ENCODE measurements around the gene DNAJB1.
"Not testable (repeated sequence)": the region's sequence is repeated elsewhere in the genome, so short reads cannot be mapped to it uniquely, and the experiment has no call there.

DNAJB1 gene

DNA sequence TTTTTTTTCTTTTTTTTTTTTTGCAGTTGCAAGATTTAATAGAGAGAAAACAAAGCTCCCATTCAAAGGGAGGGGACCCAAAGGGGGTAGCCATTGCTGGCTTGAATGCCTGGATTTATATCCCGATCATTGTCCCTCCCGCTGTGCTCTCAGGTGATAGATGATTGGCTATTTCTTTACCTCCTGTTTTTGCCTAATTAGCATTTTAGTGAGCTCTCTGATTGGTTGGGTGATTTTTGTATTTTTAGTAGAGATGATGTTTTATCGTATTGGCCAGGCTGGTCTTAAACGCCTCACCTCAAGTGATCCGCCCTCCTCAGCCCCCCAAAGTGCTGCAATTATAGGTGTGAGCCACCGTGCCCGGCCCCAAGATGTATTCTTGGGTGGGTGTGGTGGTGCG, 13.6 kb downstream of the DNAJB1 start:
- DNase-seq; in situ Hi-C loops (cut with HindIII; ENCODE audit: low pct_ligation_motif_present, low pct_unique_long_range_greater_than_20kb, low sequenced_read_pairs): not testable (repeated sequence)

DNA sequence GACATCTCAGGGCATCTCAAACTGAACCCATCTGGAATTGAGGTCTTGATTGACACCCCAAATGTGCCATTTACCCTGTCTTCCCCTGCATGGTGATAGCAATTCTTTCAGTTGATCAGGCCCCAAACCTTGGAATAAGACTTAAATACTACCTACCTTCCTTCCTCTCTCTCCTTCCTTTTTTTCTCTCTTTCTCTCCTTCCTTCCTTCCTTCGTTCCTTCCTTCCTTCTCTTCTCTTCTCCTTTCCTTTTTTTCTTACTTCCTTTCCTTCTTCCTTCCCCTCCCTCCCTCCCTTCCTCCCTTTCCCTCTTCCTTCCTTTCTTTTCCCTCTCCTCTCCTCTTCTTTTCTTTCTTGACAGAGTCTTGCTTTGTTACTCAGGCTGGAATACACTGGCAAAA, 14.9 kb downstream of the DNAJB1 start:
- no peak for DNase-seq

DNA sequence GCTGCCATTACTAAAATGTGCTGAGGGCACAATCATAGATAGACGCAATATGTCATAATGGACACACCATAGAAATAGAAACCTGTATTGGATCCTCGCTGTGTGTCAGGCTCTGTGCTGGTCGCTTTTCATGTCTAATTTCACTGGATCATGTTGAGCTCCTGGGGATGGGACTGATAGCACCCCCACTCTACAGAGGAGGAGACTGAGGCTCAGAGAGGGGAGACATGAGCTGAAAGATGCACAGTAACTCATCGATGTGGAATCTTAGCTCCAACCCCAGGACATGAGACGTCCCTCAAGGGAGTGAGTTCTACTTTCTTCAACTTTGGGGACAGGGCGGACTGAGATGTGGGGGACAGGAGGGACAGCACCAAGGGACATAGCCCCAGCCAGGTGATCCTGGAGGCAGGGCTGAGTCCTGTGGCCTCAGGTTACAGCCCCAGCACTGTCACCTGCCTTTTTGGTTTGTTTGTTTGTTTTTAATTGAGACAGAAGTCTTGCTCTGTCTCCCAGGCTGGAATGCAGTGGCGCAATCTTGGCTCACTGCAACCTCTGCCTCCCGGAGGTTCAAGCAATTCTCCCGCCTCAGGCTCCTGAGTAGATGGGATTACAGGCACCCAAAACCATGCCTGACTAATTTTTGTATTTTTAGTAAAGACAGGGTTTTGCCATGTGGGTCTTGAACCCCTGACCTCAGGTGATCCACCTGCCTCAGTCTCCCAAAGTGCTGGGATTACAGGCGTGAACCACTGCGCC, 15.7 kb downstream of the DNAJB1 start:
- DNase-seq: no peak
- in situ Hi-C loops (cut with HindIII; ENCODE audit: low pct_ligation_motif_present, low pct_unique_long_range_greater_than_20kb, low sequenced_read_pairs): no loop called here

More for the DNA sequence above, 14.9 kb downstream of the DNAJB1 start:
- in situ Hi-C loops (cut with HindIII; ENCODE audit: low pct_ligation_motif_present, low pct_unique_long_range_greater_than_20kb, low sequenced_read_pairs): no loop called here

DNA sequence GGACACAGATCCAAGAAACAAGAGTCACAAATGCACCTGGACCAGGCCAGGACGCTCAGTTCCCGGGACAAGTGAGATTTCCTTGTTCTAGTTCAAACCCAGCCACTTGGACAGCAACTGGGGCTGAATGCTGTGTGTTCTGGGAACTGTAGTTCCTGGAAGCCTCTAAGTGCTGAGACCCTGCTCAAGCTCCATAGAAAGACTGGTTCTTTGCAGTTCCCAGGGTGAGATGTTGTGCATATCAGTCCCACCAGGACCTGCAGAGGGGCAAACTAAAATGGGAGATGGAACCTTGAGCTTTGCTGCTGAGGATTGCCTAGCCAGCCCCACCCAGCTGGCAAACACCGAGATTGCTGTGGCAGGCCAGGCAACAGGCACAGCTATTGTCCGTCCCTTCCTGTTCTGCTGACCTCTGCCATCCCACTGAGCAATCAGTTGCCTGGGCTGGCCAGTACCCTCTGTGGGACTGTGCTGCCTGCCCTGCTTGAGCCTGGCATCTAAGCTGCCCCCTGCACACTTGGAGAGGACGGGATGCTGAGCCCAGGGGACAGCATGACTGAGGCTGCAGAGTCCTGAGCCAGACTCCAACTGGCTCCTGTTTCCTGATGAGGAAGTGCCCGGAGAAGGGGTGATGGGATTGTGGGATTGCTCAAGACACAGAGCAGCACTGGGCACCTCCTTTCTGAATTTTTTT, 20.8 kb downstream of the DNAJB1 start:
- in situ Hi-C loops (cut with HindIII; ENCODE audit: low pct_ligation_motif_present, low pct_unique_long_range_greater_than_20kb, low sequenced_read_pairs): no loop called here
- DNase-seq: no peak

DNA sequence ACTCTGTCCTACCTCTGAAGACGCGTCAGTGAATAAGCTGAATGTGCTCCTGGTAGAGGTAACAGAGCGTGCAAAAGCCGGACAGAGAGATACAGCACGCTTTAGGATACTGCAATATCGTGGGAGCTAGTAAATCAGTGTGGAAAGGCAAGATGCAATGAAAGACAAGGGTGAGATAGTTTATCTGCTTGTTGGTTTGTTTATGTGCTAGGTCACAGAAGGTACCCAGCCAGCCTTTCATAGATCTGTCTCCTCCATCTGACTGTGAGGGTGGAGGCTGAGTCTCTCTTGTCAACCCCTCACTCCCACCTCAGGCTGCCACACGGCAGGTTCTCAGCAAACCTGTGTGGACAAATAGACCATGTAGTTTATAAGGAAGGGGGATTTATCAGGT, 21.4 kb downstream of the DNAJB1 start:
- DNase-seq: peak; percentile 59
- in situ Hi-C loops (cut with HindIII; ENCODE audit: low pct_ligation_motif_present, low pct_unique_long_range_greater_than_20kb, low sequenced_read_pairs): no loop called here

DNA sequence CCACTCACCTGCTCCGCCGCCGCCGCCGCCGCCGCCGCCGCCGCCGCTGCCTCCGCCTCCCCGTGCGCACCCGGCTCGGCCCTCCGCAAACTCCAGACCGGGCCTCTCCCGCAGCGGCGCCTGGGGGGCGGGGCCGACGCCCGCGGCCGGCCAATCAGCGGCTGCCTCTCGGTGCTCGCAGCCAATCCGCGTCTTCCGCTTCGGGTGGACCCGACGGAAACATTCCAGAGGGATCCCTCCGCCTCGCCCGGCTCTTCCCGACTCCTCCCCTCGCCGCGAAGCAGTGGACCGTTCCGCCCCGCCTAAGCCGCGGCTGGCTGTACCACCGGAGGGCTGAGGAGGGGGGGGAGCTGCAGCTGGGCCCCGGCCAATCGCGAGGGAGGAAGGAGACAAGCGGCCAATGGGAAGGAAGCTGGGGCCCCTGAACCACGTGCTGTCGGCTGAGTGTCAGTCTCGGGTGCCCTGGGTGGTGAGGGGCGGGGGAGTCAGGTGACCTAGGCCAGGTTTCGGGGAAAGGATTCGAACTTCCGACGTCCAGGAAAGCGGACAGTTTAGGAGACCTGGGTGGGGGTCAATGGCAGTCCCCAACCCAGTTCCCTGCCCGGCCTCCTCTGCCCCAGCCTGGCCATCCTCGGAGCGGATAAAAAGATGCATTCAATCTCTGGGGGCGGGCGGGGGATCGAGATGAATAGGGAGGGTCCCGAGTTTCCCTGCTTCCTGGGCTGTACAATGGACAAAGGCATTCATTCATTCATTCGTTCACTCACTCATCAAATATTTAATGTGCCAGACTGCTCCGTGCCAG, 22.0 kb downstream of the DNAJB1 start, which contains the start of gene GIPC1:
TSS of gene GIPC1 (minus strand) at position 99 of the 805 bp plus-strand sequence. CDS start 13,151 bp downstream, outside the sequence.
- in situ Hi-C loops (cut with HindIII; ENCODE audit: low pct_ligation_motif_present, low pct_unique_long_range_greater_than_20kb, low sequenced_read_pairs): no loop called here
- DNase-seq: peak; percentile 96

DNA sequence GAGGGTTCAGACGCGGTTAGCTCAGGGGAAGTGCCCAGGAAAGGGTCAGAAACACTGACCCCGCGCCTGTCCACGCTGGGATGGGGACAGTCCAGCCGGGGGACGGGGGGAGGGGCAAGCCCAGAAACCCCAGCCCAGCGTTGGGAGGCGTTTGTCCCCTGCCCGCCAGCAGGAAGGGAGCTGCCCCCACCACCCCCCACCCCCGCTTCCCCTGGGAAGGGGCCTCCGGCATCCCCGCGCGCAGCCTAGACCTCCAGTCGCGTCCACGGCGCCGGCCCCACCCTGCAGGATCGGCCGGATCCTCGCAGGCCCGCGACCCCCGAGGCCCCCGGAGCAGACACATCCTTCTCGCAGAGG, 22.5 kb downstream of the DNAJB1 start:
- in situ Hi-C loops (cut with HindIII; ENCODE audit: low pct_ligation_motif_present, low pct_unique_long_range_greater_than_20kb, low sequenced_read_pairs): no loop called here
- no peak for DNase-seq

DNA sequence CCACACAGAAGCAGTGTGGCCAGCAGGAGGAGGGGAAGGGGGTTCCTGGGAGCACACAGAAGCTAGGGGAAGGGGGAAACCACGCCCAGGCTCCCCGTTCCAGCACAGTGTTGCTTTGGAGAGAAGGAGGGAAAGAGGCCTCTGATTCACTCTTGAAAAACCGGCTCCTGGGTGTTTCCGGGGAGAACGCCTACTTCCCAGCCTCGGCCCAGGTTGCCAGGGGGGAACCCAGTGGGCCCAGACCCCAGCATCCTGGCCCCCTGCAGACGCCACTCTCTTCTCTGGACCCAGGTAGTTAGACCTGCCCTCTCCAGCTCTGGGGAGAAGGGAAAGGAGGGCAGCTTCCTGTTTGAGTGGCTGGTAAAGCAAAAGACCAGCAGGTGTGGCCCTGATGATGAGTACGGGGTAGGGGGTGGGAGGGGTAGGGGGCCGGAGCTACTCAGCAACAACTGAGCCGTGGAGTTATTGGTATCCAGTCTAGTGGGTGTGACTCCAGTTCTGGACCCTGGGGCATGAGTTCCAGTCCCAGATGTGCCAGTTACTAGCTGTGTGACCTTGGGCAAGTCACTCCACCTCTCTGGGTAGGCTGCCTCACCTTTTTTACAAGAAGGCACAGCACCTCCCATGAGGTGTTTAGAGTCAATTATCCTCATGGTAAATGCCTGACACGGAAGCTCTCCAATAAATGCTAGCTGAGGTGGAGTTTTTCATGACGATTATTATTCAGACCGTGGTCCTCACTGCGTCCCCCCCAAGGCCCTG, 23.1 kb downstream of the DNAJB1 start:
- DNase-seq: no peak
- in situ Hi-C loops (cut with HindIII; ENCODE audit: low pct_ligation_motif_present, low pct_unique_long_range_greater_than_20kb, low sequenced_read_pairs): no loop called here

GRCh38 chr19:14494411-14494810, 23.8 kb downstream of the DNAJB1 start:
- DNase-seq: no peak
- in situ Hi-C loops (cut with HindIII; ENCODE audit: low pct_ligation_motif_present, low pct_unique_long_range_greater_than_20kb, low sequenced_read_pairs): no loop called here

GRCh38 chr19:14492756-14493337, 25.4 kb downstream of the DNAJB1 start:
- in situ Hi-C loops (cut with HindIII; ENCODE audit: low pct_ligation_motif_present, low pct_unique_long_range_greater_than_20kb, low sequenced_read_pairs): no loop called here
- no peak for DNase-seq

- in situ Hi-C loops (cut with HindIII; ENCODE audit: low pct_ligation_motif_present, low pct_unique_long_range_greater_than_20kb, low sequenced_read_pairs): no loop called here
- DNase-seq: no peak
Observed at GRCh38 chr19:14487370-14488125, 30.6 kb downstream of the DNAJB1 start.

- in situ Hi-C loops (cut with HindIII; ENCODE audit: low pct_ligation_motif_present, low pct_unique_long_range_greater_than_20kb, low sequenced_read_pairs): no loop called here
- DNase-seq: no peak
Observed at GRCh38 chr19:14482172-14482941, 35.8 kb downstream of the DNAJB1 start.

DNA sequence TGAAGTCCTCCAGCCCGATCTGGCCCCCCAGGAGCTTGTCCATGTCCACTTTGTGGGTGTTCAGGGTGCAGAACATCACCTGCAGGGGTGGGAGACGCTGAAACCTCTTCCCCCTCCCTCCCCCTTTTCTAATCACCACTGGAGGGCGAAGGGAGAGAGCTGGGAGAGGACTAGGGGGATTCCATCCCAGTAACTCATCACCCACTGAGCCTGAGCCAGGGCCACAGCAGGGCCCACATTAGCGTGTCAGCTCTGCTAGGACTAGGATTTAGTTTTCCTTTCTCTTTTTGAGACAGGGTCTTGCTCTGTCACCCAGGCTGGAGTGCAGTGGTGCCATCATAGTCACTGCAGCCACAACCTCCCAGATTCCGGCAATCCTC, 37.5 kb downstream of the DNAJB1 start:
- in situ Hi-C loops (cut with HindIII; ENCODE audit: low pct_ligation_motif_present, low pct_unique_long_range_greater_than_20kb, low sequenced_read_pairs): no loop called here

DNA sequence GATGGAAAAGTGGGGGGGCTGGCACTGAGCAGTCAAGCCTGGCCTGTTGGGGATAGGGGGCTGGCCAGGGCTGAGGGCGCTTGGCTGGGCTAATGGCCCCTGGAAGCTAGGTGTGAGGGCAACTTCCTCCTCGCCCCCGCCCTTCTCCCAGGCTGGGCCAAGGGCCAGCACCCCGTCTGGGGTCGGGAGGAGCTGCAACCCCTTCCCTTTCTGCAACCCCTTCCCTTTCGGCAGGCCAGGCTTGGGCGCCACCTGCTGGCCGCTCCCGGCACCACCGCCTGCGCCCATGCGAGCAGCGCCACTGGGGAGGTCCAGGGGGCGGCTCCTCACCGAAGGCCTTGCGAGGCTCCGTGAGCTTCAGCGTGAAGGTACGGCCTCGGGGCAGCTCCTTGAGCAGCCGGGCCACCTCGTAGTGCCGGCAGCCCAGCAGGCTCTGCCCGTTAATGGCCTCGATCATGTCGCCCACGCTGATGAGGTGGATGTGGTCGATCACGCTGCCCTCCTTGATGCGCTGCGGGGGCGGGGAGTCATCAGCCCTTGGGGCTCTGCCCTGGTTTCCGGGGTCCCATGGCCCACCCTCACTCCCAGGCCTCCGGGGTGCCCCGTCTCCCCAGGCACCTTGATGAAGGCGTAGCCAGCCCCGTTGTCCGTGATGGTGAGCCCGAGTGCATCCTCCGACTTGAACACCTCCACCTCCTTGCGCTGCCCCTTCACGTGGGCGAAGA, 38.1 kb downstream of the DNAJB1 start:
- in situ Hi-C loops (cut with HindIII; ENCODE audit: low pct_ligation_motif_present, low pct_unique_long_range_greater_than_20kb, low sequenced_read_pairs): no loop called here
- DNase-seq: peak; percentile 32

More for the DNA sequence above, 37.5 kb downstream of the DNAJB1 start:
- DNase-seq: peak; percentile 32

- DNase-seq: no peak
Observed at GRCh38 chr19:14479309-14479974, 38.8 kb downstream of the DNAJB1 start.

DNA sequence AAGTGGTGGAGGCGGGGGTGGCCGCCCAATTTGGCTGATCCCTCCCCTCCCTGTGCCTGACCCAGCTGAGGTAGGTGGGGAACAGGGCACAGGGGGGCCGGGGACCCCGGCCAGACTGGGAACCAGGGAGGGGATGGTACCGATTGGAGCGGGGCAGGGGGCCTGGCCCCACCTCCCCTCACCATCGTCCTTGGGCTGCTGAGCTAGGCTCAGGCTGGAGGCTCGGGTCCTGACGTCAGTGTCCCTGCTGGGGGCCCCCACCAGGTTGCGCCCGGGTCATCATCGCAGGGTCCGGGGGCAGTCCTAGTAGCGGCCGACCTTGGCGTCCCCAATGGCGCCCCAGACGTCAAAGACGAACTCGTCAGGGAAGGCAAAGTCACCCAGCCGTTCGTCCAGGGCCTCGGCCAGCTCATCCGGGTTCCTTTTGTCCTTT, 40.1 kb downstream of the DNAJB1 start:
- no peak for DNase-seq
- in situ Hi-C loops (cut with HindIII; ENCODE audit: low pct_ligation_motif_present, low pct_unique_long_range_greater_than_20kb, low sequenced_read_pairs): no loop called here

More at GRCh38 chr19:14479309-14479974, 38.8 kb downstream of the DNAJB1 start:
- in situ Hi-C loops (cut with HindIII; ENCODE audit: low pct_ligation_motif_present, low pct_unique_long_range_greater_than_20kb, low sequenced_read_pairs): no loop called here
